GM19452 (cell line): ENCODE results near the gene ACP7.
"Not testable (repeated sequence)": the region's sequence is repeated elsewhere in the genome, so short reads cannot be mapped to it uniquely, and the experiment has no call there.

Source experiments
- ATAC-seq: cut with Tn5 transposase; IDR thresholded peaks from one replicate; pipeline ENCODE4 v1.9.1; 2021; ENCODE audit not compliant: unreplicated experiment

Gene ACP7

GRCh38 chr19:39130337-39131254 lies 46.4 kb downstream of the ACP7 start:
- ATAC-seq: no peak

- no peak for ATAC-seq
Observed at GRCh38 chr19:39131255-39131755, 47.1 kb downstream of the ACP7 start.

GRCh38 chr19:39132344-39132969 lies 48.3 kb downstream of the ACP7 start:
- ATAC-seq: no peak

GRCh38 chr19:39133431-39134270 lies 49.5 kb downstream of the ACP7 start:
- ATAC-seq: no peak

- ATAC-seq: no peak
Observed at GRCh38 chr19:39135701-39136100, 51.5 kb downstream of the ACP7 start.

- no peak for ATAC-seq
Observed at GRCh38 chr19:39136225-39136940, 52.2 kb downstream of the ACP7 start.

- ATAC-seq: no peak
Observed at GRCh38 chr19:39137131-39137530, 53.0 kb downstream of the ACP7 start.

- no peak for ATAC-seq
Observed at GRCh38 chr19:39138221-39139211, 54.3 kb downstream of the ACP7 start.

- ATAC-seq: no peak
Observed at GRCh38 chr19:39139305-39139874, 55.2 kb downstream of the ACP7 start.

- ATAC-seq: no peak
Observed at GRCh38 chr19:39139971-39140453, 55.8 kb downstream of the ACP7 start.

- no peak for ATAC-seq
Observed at GRCh38 chr19:39140594-39140993, 56.4 kb downstream of the ACP7 start.

- ATAC-seq: no peak
Observed at GRCh38 chr19:39141929-39142328, 57.8 kb downstream of the ACP7 start.

GRCh38 chr19:39142630-39143029 lies 58.5 kb downstream of the ACP7 start:
- ATAC-seq: no peak

GRCh38 chr19:39143757-39144289 lies 59.7 kb downstream of the ACP7 start:
- not testable (repeated sequence) for ATAC-seq

- ATAC-seq: no peak
Observed at GRCh38 chr19:39144290-39145071, 60.3 kb downstream of the ACP7 start.

GRCh38 chr19:39145180-39145953 lies 61.2 kb downstream of the ACP7 start:
- ATAC-seq: no peak

- ATAC-seq: no peak
Observed at GRCh38 chr19:39146091-39146490, 61.9 kb downstream of the ACP7 start.
